ENCODE measurements around the gene SLC35F2.
"Not testable (repeated sequence)": the region's sequence is repeated elsewhere in the genome, so short reads cannot be mapped to it uniquely, and the experiment has no call there.

The SLC35F2 gene

GRCh38 chr11:107785401-107785800 is 73.2 kb downstream of the SLC35F2 start:
- ATAC-seq = peak in 1 of 2 donors; percentile 77

GRCh38 chr11:107783121-107783520 is 75.5 kb downstream of the SLC35F2 start:
- no peak for ATAC-seq

- no peak for ATAC-seq
These were observed 77.8 kb downstream of the SLC35F2 start for GRCh38 chr11:107780775-107781174.

DNA sequence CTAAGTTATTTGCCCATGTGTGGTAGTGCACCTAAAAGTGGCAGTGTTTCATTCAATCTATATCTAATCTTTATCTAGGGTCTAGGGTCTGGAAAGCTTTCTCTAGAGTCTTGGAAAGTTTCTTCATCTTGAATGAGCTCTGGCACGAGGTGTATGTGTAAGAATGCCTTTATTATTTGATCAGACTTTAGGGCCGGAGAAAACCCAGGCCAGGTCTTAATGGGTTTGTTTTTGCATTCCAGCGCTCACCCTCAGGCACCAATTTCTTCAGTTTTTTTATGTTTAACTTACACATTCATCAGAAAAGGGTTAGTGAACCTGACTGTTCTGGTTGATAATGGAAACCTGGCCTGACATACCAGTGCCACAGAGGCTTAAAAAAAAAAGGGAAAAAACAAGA is 78.5 kb downstream of the SLC35F2 start:
- ATAC-seq = no peak

GRCh38 chr11:107778839-107779517 is 79.6 kb downstream of the SLC35F2 start:
- ATAC-seq = no peak

DNA sequence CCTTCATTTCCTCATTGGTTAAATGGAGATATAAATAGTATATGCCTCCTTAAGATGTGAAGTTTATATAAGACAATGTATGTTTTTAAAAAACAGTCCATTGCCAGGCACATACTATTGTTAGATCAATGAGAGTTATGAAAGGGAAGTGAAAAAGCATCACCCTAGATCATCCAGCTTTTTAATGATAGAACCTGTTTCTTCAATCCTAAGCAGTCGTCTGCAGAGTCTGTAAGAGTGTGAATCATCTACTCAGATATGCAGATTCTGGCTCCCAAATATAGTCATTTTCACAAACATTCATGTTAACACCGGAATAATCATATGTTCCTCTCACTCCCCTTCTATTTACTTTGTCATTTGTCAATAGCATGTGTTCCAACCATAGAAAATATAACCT is 81.5 kb downstream of the SLC35F2 start:
- ATAC-seq = no peak

GRCh38 chr11:107776062-107776461 is 82.5 kb downstream of the SLC35F2 start:
- ATAC-seq = no peak

DNA sequence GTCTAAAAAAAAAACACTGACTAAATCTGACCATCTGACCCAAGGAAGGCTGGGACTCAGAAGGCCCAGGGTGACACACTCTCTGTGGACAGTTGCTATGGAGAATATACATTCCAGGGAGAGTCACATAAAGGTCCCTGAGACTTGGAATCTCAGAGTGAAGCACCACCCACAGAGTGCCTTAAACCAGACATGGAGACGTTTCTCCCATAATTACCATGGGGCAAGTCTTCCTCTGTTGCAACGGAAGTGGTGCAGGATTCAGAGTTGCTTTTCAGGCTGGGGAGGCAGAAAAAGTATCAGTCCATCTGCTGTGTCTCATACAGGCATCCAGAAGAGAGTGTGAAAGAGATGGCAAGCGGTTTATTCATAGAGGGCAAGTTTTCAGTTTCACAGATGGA is 88.0 kb downstream of the SLC35F2 start:
- no peak for ATAC-seq

DNA sequence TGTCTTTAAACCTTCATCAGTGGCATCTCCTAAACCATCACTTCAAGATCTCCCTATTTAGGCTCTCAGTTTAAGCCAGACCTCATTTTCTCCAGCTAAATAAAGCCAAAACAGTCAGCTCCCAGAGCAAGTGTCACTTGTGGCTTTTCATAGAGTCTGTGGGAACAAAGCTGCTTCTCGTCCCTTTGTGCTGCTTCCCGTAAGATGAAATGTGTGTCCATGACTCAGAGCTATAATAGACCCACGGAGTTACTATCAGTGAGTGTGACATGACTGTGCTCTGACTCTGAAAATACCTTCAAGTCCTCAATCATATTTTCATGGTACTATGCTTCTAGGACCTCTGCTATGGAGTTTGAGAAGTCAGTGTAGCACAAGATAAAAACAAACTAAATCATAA is 89.4 kb downstream of the SLC35F2 start:
- peak in 1 of 2 donors; percentile 67 for ATAC-seq

DNA sequence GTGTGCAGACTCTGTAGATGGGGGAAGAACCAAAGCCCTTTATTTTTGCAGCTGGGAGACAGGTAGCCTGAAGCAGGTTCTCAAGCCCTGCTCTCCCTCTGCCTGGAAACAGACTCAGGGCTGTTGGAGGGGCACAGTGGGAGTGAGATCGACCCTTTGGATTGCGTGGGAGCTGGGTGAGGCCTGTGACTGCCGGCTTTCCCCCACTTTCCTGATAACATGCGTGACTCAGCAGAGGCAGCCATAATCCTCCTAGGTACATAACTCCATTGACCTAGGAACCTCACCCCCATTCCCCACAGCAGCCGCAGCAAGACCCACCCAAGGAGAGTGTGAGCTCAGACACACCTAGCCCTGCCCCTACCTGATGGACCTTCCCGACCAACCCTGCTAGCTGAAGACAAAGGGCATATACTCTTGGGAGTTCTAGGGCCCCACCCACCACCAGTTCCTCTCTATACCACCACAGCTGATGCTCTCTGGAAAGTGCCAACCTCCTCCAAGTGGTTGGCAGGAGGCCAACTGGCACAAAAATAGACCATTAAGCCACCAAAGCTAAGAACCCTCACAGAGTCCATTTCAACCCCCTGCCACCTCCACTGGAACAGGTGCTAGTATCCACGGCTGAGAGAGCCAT is 99.8 kb downstream of the SLC35F2 start:
- not testable (repeated sequence) for ATAC-seq

- no peak for ATAC-seq
These were observed 100.9 kb downstream of the SLC35F2 start for GRCh38 chr11:107757661-107758060.

- no peak for ATAC-seq
These were observed 102.0 kb downstream of the SLC35F2 start for GRCh38 chr11:107756553-107756952.

DNA sequence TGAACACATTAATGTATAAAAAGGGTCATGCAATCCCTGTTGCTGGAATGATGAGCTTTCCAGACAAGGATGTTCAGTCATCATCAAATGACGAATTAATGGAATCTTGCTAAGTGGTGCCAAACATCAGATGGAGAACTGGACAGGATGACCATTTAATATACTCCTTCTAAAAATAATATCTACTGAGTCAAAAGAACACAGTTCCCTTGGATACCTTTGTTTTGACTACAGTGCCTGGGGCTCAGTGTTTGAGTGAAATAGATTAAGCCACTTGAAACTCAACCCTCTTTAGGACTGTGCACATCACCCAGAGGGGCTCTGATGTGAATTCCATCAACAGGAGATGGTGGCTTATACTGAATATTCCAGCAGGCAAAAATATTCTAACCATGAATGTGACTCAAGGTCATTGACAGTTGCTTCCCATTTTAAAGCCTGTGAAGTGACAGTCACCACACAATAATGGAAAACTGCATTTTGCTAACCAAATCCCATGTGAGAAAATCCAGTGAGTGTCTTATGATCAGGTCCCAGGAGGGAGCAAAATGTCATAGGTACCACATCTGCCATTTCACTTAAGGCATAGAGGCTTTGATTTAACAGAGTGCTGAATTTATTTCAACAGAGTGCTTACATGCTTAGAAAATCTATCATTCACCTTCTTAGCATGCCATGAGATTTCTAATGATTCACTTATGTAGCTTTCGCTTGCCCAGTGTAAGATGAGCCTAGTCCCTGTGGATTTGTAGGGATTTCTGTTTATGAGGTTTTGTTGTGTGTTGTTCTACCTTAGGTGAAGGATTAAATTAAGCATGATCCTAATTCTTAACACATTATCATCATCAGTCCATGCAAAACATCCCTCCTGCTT is 105.4 kb downstream of the SLC35F2 start:
- no peak for ATAC-seq

- no peak for ATAC-seq
These were observed 106.1 kb downstream of the SLC35F2 start for GRCh38 chr11:107752508-107752907.

DNA sequence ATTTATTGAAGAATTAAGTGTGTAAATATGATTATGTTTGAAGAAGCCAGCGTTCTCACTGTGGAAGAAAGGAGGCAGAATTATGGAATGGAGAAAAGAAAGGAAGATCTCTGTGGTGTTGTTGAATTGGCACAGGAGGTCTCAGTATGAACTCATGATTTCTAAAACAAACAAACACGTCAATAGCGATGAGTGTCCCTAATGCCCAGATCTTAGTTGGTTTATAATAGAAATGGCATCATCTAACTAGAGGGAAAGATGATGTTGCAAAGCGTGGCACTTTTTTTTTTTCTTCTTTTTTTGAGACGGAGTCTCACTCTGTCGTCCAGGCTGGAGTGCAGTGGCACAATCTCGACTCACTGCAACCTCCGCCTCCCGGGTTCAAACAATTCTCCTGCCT is 107.5 kb downstream of the SLC35F2 start:
- no peak for ATAC-seq

GRCh38 chr11:107750313-107750712 is 108.3 kb downstream of the SLC35F2 start:
- no peak for ATAC-seq

- ATAC-seq = no peak
These were observed 111.0 kb downstream of the SLC35F2 start for GRCh38 chr11:107747622-107748021.

DNA sequence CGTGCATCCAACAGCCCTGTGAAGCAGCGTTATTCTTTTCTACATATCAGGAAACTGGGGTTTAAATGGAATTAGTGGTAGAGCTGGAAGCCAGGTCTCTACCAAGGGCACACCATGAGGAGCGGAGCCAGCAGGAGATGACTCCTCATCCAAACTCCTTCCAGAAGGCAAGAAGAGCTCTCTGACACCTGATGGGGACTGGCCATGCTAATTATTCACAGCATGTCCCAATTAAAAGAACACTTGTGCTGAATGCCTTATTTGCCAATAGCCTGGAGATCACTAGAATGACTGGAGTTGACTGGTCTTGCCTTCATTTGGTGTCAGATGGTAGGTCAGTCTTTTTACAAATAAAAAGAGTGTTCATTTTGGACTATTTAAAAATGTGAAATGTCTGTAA is 113.9 kb downstream of the SLC35F2 start:
- no peak for ATAC-seq

- ATAC-seq = no peak
These were observed 115.4 kb downstream of the SLC35F2 start for GRCh38 chr11:107743191-107743590.

DNA sequence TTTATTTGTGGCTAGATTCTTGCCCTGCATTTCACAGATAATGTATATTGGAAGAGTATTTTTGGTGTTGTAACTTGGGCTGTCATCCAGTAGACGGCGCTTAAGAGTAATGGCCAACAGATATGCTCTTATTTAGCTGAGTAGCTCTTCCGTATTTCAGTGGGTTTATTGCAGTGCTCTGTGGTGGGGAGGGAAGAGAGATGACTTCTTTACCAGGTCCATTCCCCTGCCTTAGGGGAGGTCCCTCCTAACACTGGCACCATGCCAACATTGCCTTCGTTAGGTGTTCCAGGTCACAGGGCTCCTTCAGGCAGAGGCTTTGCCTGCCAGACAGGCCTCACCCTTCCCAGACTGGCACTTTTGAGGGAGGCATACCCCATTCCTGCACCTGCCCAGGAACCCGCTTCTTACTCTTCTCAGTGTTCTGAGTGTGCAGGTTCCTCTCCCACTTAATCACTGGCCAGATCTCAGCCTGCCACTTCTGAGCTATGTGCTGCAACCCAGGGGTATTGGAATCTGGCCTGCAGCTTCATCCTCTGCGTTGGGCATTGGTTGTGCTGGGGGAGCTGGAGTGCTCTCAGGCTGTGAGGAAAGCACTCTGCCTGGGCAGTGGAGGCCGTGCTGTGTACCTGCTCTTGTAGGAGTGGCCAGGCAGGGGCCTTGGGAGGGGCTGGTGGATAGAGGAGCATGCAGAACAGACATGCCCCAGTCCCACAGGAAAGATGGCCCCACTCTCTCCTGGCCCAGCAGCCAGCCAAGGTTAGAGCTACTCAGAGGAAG is 117.4 kb downstream of the SLC35F2 start:
- ATAC-seq = peak in 1 of 2 donors; percentile 10

Data from activated CD4-positive, CD25-positive, alpha-beta regulatory T cell treated with anti-CD3 and anti-CD28 coated beads, Interleukin-2, amount 50 U/mL, for 24 hours (primary cell).